ENCODE data around the gene BNIP5.

DNA sequence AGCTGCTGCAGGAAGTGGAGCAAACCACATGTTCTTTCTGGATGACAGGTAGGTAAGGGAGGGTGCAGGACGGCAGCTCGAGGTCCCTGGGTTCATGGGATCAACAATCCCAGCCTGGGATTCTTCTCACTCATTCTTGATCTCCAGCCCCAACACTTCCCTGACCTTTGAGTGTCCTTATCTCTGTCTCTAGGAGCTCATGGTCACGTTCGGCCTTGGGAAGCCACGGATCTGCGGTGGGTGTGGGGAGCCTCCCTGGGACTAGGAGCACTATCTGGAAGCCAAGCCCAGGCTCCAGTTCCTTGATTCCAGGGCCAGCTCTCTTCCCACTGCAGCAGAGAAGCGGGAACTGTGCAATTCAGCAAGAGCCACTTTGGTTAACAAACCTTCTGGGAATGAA, 27.5 kb downstream of the BNIP5 start:
- TF ChIP-seq, protein P1, sequence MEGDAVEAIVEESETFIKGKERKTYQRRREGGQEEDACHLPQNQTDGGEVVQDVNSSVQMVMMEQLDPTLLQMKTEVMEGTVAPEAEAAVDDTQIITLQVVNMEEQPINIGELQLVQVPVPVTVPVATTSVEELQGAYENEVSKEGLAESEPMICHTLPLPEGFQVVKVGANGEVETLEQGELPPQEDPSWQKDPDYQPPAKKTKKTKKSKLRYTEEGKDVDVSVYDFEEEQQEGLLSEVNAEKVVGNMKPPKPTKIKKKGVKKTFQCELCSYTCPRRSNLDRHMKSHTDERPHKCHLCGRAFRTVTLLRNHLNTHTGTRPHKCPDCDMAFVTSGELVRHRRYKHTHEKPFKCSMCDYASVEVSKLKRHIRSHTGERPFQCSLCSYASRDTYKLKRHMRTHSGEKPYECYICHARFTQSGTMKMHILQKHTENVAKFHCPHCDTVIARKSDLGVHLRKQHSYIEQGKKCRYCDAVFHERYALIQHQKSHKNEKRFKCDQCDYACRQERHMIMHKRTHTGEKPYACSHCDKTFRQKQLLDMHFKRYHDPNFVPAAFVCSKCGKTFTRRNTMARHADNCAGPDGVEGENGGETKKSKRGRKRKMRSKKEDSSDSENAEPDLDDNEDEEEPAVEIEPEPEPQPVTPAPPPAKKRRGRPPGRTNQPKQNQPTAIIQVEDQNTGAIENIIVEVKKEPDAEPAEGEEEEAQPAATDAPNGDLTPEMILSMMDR (IDR thresholded peaks at IDR 0.05): no peak
- TF ChIP-seq EZH2phosphoT487 (IDR thresholded peaks at IDR 0.05): no peak
